Karpas-422 (cell line): ENCODE measurements around the gene TRANK1. TPM values are rescaled to one million over a fixed set of nuclear protein-coding genes. Genes with fewer than 3 reads are reported as not detected.
A peak's percentile ranks its signal among the peaks of the same experiment; 100 is the strongest.

ENCODE experiments used
- DNase-seq: peaks from one replicate; pipeline ENCODE4 v3.0.0-alpha.2; 2015
- H2AFZ ChIP-seq: fragments of 200-600 bp; sonication (generic); 2 replicates; pipeline ENCODE4 v1.6.1; 2014; ENCODE audit warnings: antibody characterized with exemption, low read length, mixed read lengths
- H3K27ac ChIP-seq: fragments of 200-600 bp; sonication (generic); 2 replicates; pipeline ENCODE4 v1.5.1; 2014; ENCODE audit warnings: mild to moderate bottlenecking, low read length, moderate library complexity
- H3K27me3 ChIP-seq: fragments of 200-600 bp; sonication (generic); 2 replicates; pipeline ENCODE4 v1.6.1; 2014; ENCODE audit warnings: low read length, mixed read lengths
- H3K36me3 ChIP-seq: fragments of 200-600 bp; sonication (generic); 2 replicates; pipeline ENCODE4 v1.6.1; 2014; ENCODE audit warnings: low read length, mixed read lengths; ENCODE audit not compliant: insufficient read depth
- H3K4me1 ChIP-seq: fragments of 200-600 bp; sonication (generic); 2 replicates; pipeline ENCODE4 v1.6.1; 2014; ENCODE audit warnings: mild to moderate bottlenecking, low read length, mixed read lengths
- H3K4me2 ChIP-seq: fragments of 200-600 bp; sonication (generic); 2 replicates; pipeline ENCODE4 v1.6.1; 2014; ENCODE audit warnings: low read length, low read depth, mild to moderate bottlenecking; ENCODE audit not compliant: poor library complexity, severe bottlenecking
- H3K4me3 ChIP-seq: fragments of 200-600 bp; sonication (generic); 2 replicates; pipeline ENCODE4 v1.5.1; 2014; ENCODE audit warnings: mild to moderate bottlenecking, antibody characterized with exemption, low read length, mixed read lengths
- H3K79me2 ChIP-seq: fragments of 200-600 bp; sonication (generic); 2 replicates; pipeline ENCODE4 v1.6.1; 2014; ENCODE audit warnings: mild to moderate bottlenecking, low read length, mixed read lengths
- H3K9ac ChIP-seq: fragments of 200-600 bp; sonication (generic); 2 replicates; pipeline ENCODE4 v1.6.0; 2014; ENCODE audit warnings: low read length
- H3K9me2 ChIP-seq: fragments of 200-600 bp; sonication (generic), shearing (Covaris generic); replicated peaks from 2 replicates; pipeline ENCODE4 v1.6.0; 2014; ENCODE audit warnings: mild to moderate bottlenecking, low read length, moderate library complexity; ENCODE audit not compliant: insufficient read depth
- H3K9me3 ChIP-seq: fragments of 300-700, 200-600 bp; sonication (generic); 2 replicates; pipeline ENCODE4 v1.6.1; 2014; ENCODE audit warnings: low read length, mixed read lengths
- H4K20me1 ChIP-seq: fragments of 200-600 bp; sonication (generic); 2 replicates; pipeline ENCODE4 v1.6.1; 2014; ENCODE audit warnings: mild to moderate bottlenecking, antibody characterized with exemption, low read length, low read depth; ENCODE audit not compliant: insufficient read depth
- total RNA-seq: library from RNA; depleted of rRNA; stranded (reverse); fragments of >200 nt; shearing (Covaris generic); gene quantifications from 2 replicates; pipeline ENCODE4 v1.2.3, GENCODE V29; 2014; ENCODE audit warnings: low replicate concordance

The TRANK1 gene
- total RNA-seq, 1 experiment from 2014 or later: 123 TPM

- Histone ChIP-seq H3K27ac (no peak overlapping the region), H3K4me3 (no peak overlapping the region), H3K36me3 (no peaks in the 10 kb centered on the region), H3K4me1 (no peaks in the 10 kb centered on the region), H2AFZ (no peak overlapping the region), H4K20me1 (no peaks in the 10 kb centered on the region), H3K9me2 (no peaks in the 10 kb centered on the region), H3K27me3 (no peaks in the 10 kb centered on the region), H3K79me2 (no peaks in the 10 kb centered on the region), H3K9ac (no peak overlapping the region), H3K4me2 (no peak overlapping the region), H3K9me3 (no peaks in the 10 kb centered on the region)
- no peak for DNase-seq
Measured at GRCh38 chr3:36796881-36797280, 148.0 kb downstream of the TRANK1 start.

GRCh38 chr3:36796161-36796560 lies 148.7 kb downstream of the TRANK1 start:
- Histone ChIP-seq H3K36me3 (no peaks in the 10 kb centered on the region), H3K9me3 (no peaks in the 10 kb centered on the region), H4K20me1 (no peaks in the 10 kb centered on the region), H3K9me2 (no peaks in the 10 kb centered on the region), H3K27me3 (no peaks in the 10 kb centered on the region), H3K9ac (no peak overlapping the region), H2AFZ (no peak overlapping the region), H3K79me2 (no peaks in the 10 kb centered on the region), H3K4me2 (no peak overlapping the region), H3K27ac (no peak overlapping the region), H3K4me3 (no peak overlapping the region), H3K4me1 (no peaks in the 10 kb centered on the region)
- no peak for DNase-seq

GRCh38 chr3:36795622-36796021 lies 149.2 kb downstream of the TRANK1 start:
- H3K79me2 ChIP-seq: no peaks in the 10 kb centered on the region
- no peak overlapping the region for H3K9ac ChIP-seq
- DNase-seq: no peak
- no peaks in the 10 kb centered on the region for H4K20me1 ChIP-seq
- H3K9me3 ChIP-seq: no peaks in the 10 kb centered on the region
- no peak overlapping the region for H2AFZ ChIP-seq
- no peaks in the 10 kb centered on the region for H3K36me3 ChIP-seq
- H3K4me1 ChIP-seq: no peaks in the 10 kb centered on the region
- H3K4me2 ChIP-seq: no peak overlapping the region
- no peaks in the 10 kb centered on the region for H3K27me3 ChIP-seq
- no peaks in the 10 kb centered on the region for H3K9me2 ChIP-seq
- no peak overlapping the region for H3K27ac ChIP-seq
- no peak overlapping the region for H3K4me3 ChIP-seq

GRCh38 chr3:36792342-36792741 lies 152.5 kb downstream of the TRANK1 start:
- peak; percentile 82 for DNase-seq
- Histone ChIP-seq H3K4me3 (no peak overlapping the region), H4K20me1 (no peaks in the 10 kb centered on the region), H3K9me3 (no peaks in the 10 kb centered on the region), H3K27ac (no peak overlapping the region), H3K4me1 (peaks cover under 1% of the 10 kb centered on the region; the same call in 1 of the 2 replicates), H3K9ac (no peak overlapping the region), H3K79me2 (no peaks in the 10 kb centered on the region), H2AFZ (no peak overlapping the region), H3K9me2 (no peaks in the 10 kb centered on the region), H3K36me3 (no peaks in the 10 kb centered on the region), H3K4me2 (no peak overlapping the region), H3K27me3 (no peaks in the 10 kb centered on the region)

- no peak for DNase-seq
- H3K9ac ChIP-seq: no peak overlapping the region
- H3K27me3 ChIP-seq: no peaks in the 10 kb centered on the region
- no peaks in the 10 kb centered on the region for H4K20me1 ChIP-seq
- H3K36me3 ChIP-seq: no peaks in the 10 kb centered on the region
- peaks cover 4% of the 10 kb centered on the region; the same call in 1 of the 2 replicates for H3K4me1 ChIP-seq
- H3K27ac ChIP-seq: no peak overlapping the region
- no peak overlapping the region for H2AFZ ChIP-seq
- no peaks in the 10 kb centered on the region for H3K9me3 ChIP-seq
- H3K79me2 ChIP-seq: no peaks in the 10 kb centered on the region
- no peak overlapping the region for H3K4me2 ChIP-seq
- H3K4me3 ChIP-seq: no peak overlapping the region
- H3K9me2 ChIP-seq: no peaks in the 10 kb centered on the region
Measured at GRCh38 chr3:36790765-36791164, 154.1 kb downstream of the TRANK1 start.

GRCh38 chr3:36786921-36787890 lies 157.6 kb downstream of the TRANK1 start:
- DNase-seq: peak; percentile 48
- Histone ChIP-seq H2AFZ (no peak overlapping the region), H3K4me1 (peaks cover 4% of the 10 kb centered on the region; the same call in 1 of the 2 replicates), H4K20me1 (no peaks in the 10 kb centered on the region), H3K36me3 (no peaks in the 10 kb centered on the region), H3K4me3 (no peak overlapping the region), H3K9me2 (no peaks in the 10 kb centered on the region), H3K9ac (no peak overlapping the region), H3K79me2 (no peaks in the 10 kb centered on the region), H3K9me3 (no peaks in the 10 kb centered on the region), H3K27ac (no peak overlapping the region), H3K27me3 (no peaks in the 10 kb centered on the region), H3K4me2 (no peak overlapping the region)

- Histone ChIP-seq H3K79me2 (no peaks in the 10 kb centered on the region), H3K9me3 (no peaks in the 10 kb centered on the region), H3K27me3 (no peaks in the 10 kb centered on the region), H3K4me3 (no peak overlapping the region), H3K4me2 (no peak overlapping the region), H2AFZ (no peak overlapping the region), H3K9me2 (no peaks in the 10 kb centered on the region), H3K9ac (no peak overlapping the region), H3K27ac (no peak overlapping the region), H3K36me3 (no peaks in the 10 kb centered on the region), H3K4me1 (peaks cover 4% of the 10 kb centered on the region; the same call in 1 of the 2 replicates), H4K20me1 (no peaks in the 10 kb centered on the region)
- DNase-seq: no peak
Measured at GRCh38 chr3:36784138-36784635, 160.7 kb downstream of the TRANK1 start.

GRCh38 chr3:36777424-36778218 lies 167.2 kb downstream of the TRANK1 start:
- no peak overlapping the region for H3K4me2 ChIP-seq
- H3K9me3 ChIP-seq: no peaks in the 10 kb centered on the region

More at GRCh38 chr3:36777424-36778218, 167.2 kb downstream of the TRANK1 start:
- DNase-seq: no peak
- no peak overlapping the region for H2AFZ ChIP-seq
- no peaks in the 10 kb centered on the region for H4K20me1 ChIP-seq
- H3K9ac ChIP-seq: no peak overlapping the region
- H3K79me2 ChIP-seq: no peaks in the 10 kb centered on the region
- H3K27ac ChIP-seq: no peak overlapping the region
- H3K36me3 ChIP-seq: no peaks in the 10 kb centered on the region
- H3K4me1 ChIP-seq: no peaks in the 10 kb centered on the region
- no peak overlapping the region for H3K4me3 ChIP-seq
- no peaks in the 10 kb centered on the region for H3K27me3 ChIP-seq
- H3K9me2 ChIP-seq: no peaks in the 10 kb centered on the region
